PC-9 (cell line): ENCODE data around the gene RSBN1L.

Experiments used
- CTCF ChIP-seq: fragments of 200-600 bp; sonication (generic); conservative IDR thresholded peaks from 2 replicates; pipeline ENCODE4 v1.6.1; 2017; ENCODE audit warnings: mixed run types, antibody characterized with exemption, mild to moderate bottlenecking, moderate library complexity
- EZH2 ChIP-seq: fragments of 200-600 bp; sonication (generic); IDR thresholded peaks from 2 replicates; pipeline ENCODE4 v1.8.0; 2017; ENCODE audit warnings: antibody characterized with exemption, low read depth

GRCh38 chr7:77786741-77787140 lies 90.5 kb downstream of the RSBN1L start:
- TF ChIP-seq EZH2 (no peak), CTCF (no peak)
